Measurements from ENCODE around the gene CDK5RAP2. TPM values are rescaled to one million over a fixed set of nuclear protein-coding genes. Genes with fewer than 3 reads are reported as not detected.

The CDK5RAP2 gene
- total RNA-seq, 1 experiment from 2014 or later = 50.0 TPM

- no peak for TF ChIP-seq CTCF (IDR thresholded peaks at IDR 0.05; ENCODE audit: unreplicated experiment)
- Mint-ChIP-seq H3K36me3 (ENCODE audit: insufficient read depth, unreplicated experiment) (peaks cover 26% of the 10 kb centered on the region), H3K4me1 (ENCODE audit: insufficient read depth, unreplicated experiment) (no peaks in the 10 kb centered on the region), H3K9me3 (ENCODE audit: unreplicated experiment) (no peaks in the 10 kb centered on the region), H3K27ac (ENCODE audit: low read depth, unreplicated experiment) (no peak overlapping the region), H3K4me3 (ENCODE audit: unreplicated experiment) (no peak overlapping the region), H3K27me3 (ENCODE audit: insufficient read depth, unreplicated experiment) (no peaks in the 10 kb centered on the region)
- POLR2A ChIA-PET = interaction anchor here (0.6 kb wide), 1 partner anchor 138 kb away, joined by 4 read pairs; no protein-coding TSS in a partner anchor
- CTCF ChIA-PET = interaction anchor here (0.6 kb wide), 1 partner anchor 524 kb away, joined by 5 read pairs; no protein-coding TSS in a partner anchor
- intact Hi-C loops (cut with micrococcal nuclease) = no loop called here
- no TSS peak for BruUV-seq (replicated peaks)
- DNase-seq (ENCODE audit: unreplicated experiment) = no peak
Observed at GRCh38 chr9:120456218-120456617, 123.7 kb downstream of the CDK5RAP2 start.

- Mint-ChIP-seq H3K4me3 (ENCODE audit: unreplicated experiment) (no peak overlapping the region), H3K9me3 (ENCODE audit: unreplicated experiment) (no peaks in the 10 kb centered on the region), H3K4me1 (ENCODE audit: insufficient read depth, unreplicated experiment) (no peaks in the 10 kb centered on the region), H3K27me3 (ENCODE audit: insufficient read depth, unreplicated experiment) (no peaks in the 10 kb centered on the region), H3K27ac (ENCODE audit: low read depth, unreplicated experiment) (no peak overlapping the region), H3K36me3 (ENCODE audit: insufficient read depth, unreplicated experiment) (peaks cover 23% of the 10 kb centered on the region)
- no peak for TF ChIP-seq CTCF (IDR thresholded peaks at IDR 0.05; ENCODE audit: unreplicated experiment)
- no peak for DNase-seq (ENCODE audit: unreplicated experiment)
- intact Hi-C loops (cut with micrococcal nuclease) = no loop called here
- POLR2A ChIA-PET = interaction anchor here (0.6 kb wide), 1 partner anchor 614 kb away, joined by 3 read pairs; no protein-coding TSS in a partner anchor
- no TSS peak for BruUV-seq (replicated peaks)
- CTCF ChIA-PET = no interaction called here
Observed at GRCh38 chr9:120454467-120454866, 125.5 kb downstream of the CDK5RAP2 start.

DNA sequence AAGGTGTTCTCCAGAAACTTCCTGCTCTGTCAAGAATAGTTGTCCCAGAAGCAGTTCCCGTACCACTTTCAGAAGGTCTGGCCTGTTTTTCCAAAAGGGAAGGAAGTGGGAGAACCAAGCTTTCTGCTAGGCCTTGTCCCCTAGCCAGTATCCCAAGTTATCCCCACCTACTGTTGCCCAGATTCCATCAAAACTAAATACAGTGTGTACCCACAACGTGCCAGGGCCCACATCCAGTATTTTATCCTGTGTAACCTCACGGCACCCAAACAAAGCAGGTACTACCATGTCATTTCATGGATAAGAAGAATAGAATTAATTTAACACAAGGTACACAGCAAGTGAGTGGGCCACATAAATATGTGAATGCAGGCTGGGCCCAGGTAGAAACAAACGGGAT, 126.2 kb downstream of the CDK5RAP2 start:
- POLR2A ChIA-PET = interaction anchor here (0.6 kb wide), 1 partner anchor 615 kb away, joined by 3 read pairs; no protein-coding TSS in a partner anchor
- no TSS peak for BruUV-seq (replicated peaks)
- intact Hi-C loops (cut with micrococcal nuclease) = no loop called here
- Mint-ChIP-seq H3K9me3 (ENCODE audit: unreplicated experiment) (no peaks in the 10 kb centered on the region), H3K27me3 (ENCODE audit: insufficient read depth, unreplicated experiment) (no peaks in the 10 kb centered on the region), H3K27ac (ENCODE audit: low read depth, unreplicated experiment) (no peak overlapping the region), H3K36me3 (ENCODE audit: insufficient read depth, unreplicated experiment) (peaks cover 23% of the 10 kb centered on the region), H3K4me1 (ENCODE audit: insufficient read depth, unreplicated experiment) (no peaks in the 10 kb centered on the region), H3K4me3 (ENCODE audit: unreplicated experiment) (no peak overlapping the region)
- TF ChIP-seq CTCF (IDR thresholded peaks at IDR 0.05; ENCODE audit: unreplicated experiment) = no peak
- no peak for DNase-seq (ENCODE audit: unreplicated experiment)
- CTCF ChIA-PET = no interaction called here

GRCh38 chr9:120452631-120453030, 127.3 kb downstream of the CDK5RAP2 start:
- H3K4me1 Mint-ChIP-seq (ENCODE audit: insufficient read depth, unreplicated experiment) = no peaks in the 10 kb centered on the region
- no peaks in the 10 kb centered on the region for H3K9me3 Mint-ChIP-seq (ENCODE audit: unreplicated experiment)
- intact Hi-C loops (cut with micrococcal nuclease) = no loop called here
- DNase-seq (ENCODE audit: unreplicated experiment) = no peak
- POLR2A ChIA-PET = no interaction called here
- peaks cover 22% of the 10 kb centered on the region for H3K36me3 Mint-ChIP-seq (ENCODE audit: insufficient read depth, unreplicated experiment)
- TF ChIP-seq CTCF (IDR thresholded peaks at IDR 0.05; ENCODE audit: unreplicated experiment) = no peak
- CTCF ChIA-PET = interaction anchor here (1.5 kb wide), 1 partner anchor 25 kb away, joined by 3 read pairs; no protein-coding TSS in a partner anchor
- no peaks in the 10 kb centered on the region for H3K27me3 Mint-ChIP-seq (ENCODE audit: insufficient read depth, unreplicated experiment)
- H3K27ac Mint-ChIP-seq (ENCODE audit: low read depth, unreplicated experiment) = no peak overlapping the region
- BruUV-seq (replicated peaks) = no TSS peak
- H3K4me3 Mint-ChIP-seq (ENCODE audit: unreplicated experiment) = no peak overlapping the region
